ENCODE data around the gene MBD3L3.

DNA sequence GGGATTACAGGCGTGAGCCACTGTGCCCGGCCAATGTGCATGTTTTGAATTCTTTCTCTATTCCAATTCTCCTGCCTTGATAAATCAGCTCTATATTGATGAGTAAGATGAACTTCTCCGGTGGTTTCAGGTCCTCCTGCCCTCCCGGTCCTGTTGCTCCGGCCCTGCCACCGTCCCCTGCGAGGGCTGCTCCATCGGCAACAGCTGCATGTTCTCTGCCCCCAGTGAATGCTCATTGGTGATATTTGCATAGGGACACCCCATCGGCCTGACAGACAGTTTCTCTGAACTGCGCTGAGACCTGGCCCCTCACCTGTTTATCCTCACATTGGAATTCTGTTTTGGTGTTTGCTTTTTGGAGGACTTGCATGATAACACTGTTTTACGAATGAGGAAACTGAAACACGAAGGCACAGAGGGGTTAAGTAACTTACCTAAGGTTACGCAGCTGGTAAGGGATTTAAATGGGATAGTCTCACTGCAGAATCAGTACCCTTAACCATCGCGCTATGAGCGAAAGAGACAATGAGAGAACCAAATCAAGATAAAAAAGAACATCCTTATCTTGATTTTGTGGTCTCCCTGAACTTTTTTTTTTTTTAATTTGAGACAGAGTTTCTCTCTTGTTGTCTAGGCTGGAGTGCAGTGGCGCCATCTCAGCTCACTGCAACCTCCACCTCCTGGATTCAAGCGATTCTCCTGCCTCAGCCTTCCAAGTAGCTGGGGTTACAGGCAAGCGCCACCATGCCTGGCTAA, 43.2 kb upstream of the MBD3L3 start:
- TF ChIP-seq EZH2 (IDR thresholded peaks at IDR 0.05; ENCODE audit: insufficient read depth, poor library complexity, severe bottlenecking), result no peak
- no peak for TF ChIP-seq EZH2phosphoT487 (IDR thresholded peaks at IDR 0.05; ENCODE audit: insufficient read depth, low read depth)

Data from GM23248 (cell line).